ENCODE data around the gene EYA4. TPM values are rescaled to one million over a fixed set of nuclear protein-coding genes. Genes with fewer than 3 reads are reported as not detected.

Gene EYA4
- total and polyA plus RNA-seq, 2 of the 4 experiments (the other 2 are of a cell fraction), result 5.7 to 11.1 TPM

DNA sequence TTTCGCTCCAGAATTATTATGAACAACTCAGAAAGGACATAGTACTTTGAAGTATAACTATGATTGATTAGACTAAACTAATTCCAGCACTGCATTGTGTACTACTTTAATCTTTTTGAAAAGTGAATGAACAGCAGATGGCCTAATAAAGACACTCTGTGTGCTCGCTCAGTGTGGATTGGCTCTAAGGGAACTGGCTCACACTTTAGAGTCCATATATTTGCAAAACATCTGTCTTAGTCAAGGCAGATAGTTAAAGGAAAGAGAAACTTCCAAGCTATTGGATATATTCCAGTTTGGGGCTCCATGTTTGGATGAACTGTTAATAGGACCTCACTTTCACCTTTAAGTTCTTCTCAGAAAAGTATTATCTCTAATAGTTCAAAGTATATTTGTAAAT lies 218.9 kb downstream of the EYA4 start:
- intact Hi-C loops (cut with micrococcal nuclease) (no loop called here), in situ Hi-C loops (cut with MboI; ENCODE audit: low sequenced_read_pairs) (no loop called here), dilution Hi-C loops (cut with HindIII; ENCODE audit: low sequenced_read_pairs, unreplicated experiment) (no loop called here)
- ChIA-PET POLR2A (ENCODE audit: unreplicated experiment) (no interaction called here), CTCF (interaction anchor here (0.6 kb wide), 1 partner anchor 37 kb away, joined by 3 read pairs; no protein-coding TSS in a partner anchor)
- no peak overlapping the region for H2BK20ac ChIP-seq (ENCODE audit: low read depth, low read length)
- H3K9ac ChIP-seq (ENCODE audit: low read depth, low read length), result no peak overlapping the region
- H4K5ac ChIP-seq (ENCODE audit: low read depth, low read length), result no peak overlapping the region
- H3K56ac ChIP-seq (ENCODE audit: extremely low read depth, insufficient read depth, low read length), result no peak overlapping the region
- H2AK5ac ChIP-seq (ENCODE audit: low read depth, low read length), result no peak overlapping the region
- H3K27me3 ChIP-seq (ENCODE audit: control insufficient read depth, insufficient read depth, low read length), result no peaks in the 10 kb centered on the region
- ATAC-seq (ENCODE audit: low read depth) (no peak), DNase-seq (no peak)
- H2AK9ac ChIP-seq (replicated peaks; ENCODE audit: low read depth, low read length, poor library complexity), result no peak overlapping the region
- no peaks in the 10 kb centered on the region for H3K9me1 ChIP-seq (ENCODE audit: insufficient read depth, low read length)
- H4K20me1 ChIP-seq (ENCODE audit: insufficient read depth, low read length), result no peaks in the 10 kb centered on the region
- no peak overlapping the region for H2AFZ ChIP-seq (replicated peaks; ENCODE audit: low read length, poor library complexity)
- no peak overlapping the region for H3K18ac ChIP-seq (ENCODE audit: low read depth, low read length)
- no peak overlapping the region for H3K4me2 ChIP-seq (ENCODE audit: low read depth, low read length)
- no CpG with 5 or more reads among the region's 2 CpGs for WGBS, 2 experiments (ENCODE audit: extremely low coverage in 2 of 2, insufficient read length in 1 of 2)
- no peak overlapping the region for H4K91ac ChIP-seq (ENCODE audit: insufficient read depth, low read depth, low read length)
- H3K4me1 ChIP-seq (ENCODE audit: control insufficient read depth, insufficient read depth, low read length), result no peaks in the 10 kb centered on the region
- TF ChIP-seq RCOR1 (IDR thresholded peaks at IDR 0.05; ENCODE audit: insufficient replicate concordance, low read length) (no peak), MAFK (IDR thresholded peaks at IDR 0.05; ENCODE audit: low read depth, low read length) (no peak), MAZ (IDR thresholded peaks at IDR 0.05; ENCODE audit: borderline replicate concordance, low read depth, low read length) (no peak), RFX5 (IDR thresholded peaks at IDR 0.05; ENCODE audit: low read depth, low read length) (no peak)
- H3K23ac ChIP-seq (ENCODE audit: low read depth, low read length), result no peak overlapping the region
- no peaks in the 10 kb centered on the region for H3K79me1 ChIP-seq (ENCODE audit: low read depth in 1 of 2, low read length in 2 of 2)
- H3K4me3 ChIP-seq (ENCODE audit: insufficient read depth, low read depth, low read length), result no peak overlapping the region
- no peaks in the 10 kb centered on the region for H3K9me3 ChIP-seq (ENCODE audit: control insufficient read depth, insufficient read depth, low read length)
- no peak overlapping the region for H3K14ac ChIP-seq (replicated peaks; ENCODE audit: low read depth, low read length)
- peaks cover 13% of the 10 kb centered on the region for H3K36me3 ChIP-seq (ENCODE audit: control insufficient read depth, insufficient read depth, low read length)
- no TSS peak for BruUV-seq (replicated peaks)
- H3K27ac ChIP-seq (ENCODE audit: insufficient read depth, low read length), result no peak overlapping the region
- no peak overlapping the region for H2BK120ac ChIP-seq (ENCODE audit: low read depth, low read length)
- H4K8ac ChIP-seq (ENCODE audit: low read depth in 2 of 2, low read length in 2 of 2), result no peak overlapping the region
- H2BK15ac ChIP-seq (ENCODE audit: low read depth, low read length), result no peak overlapping the region
- no peak overlapping the region for H3K4ac ChIP-seq (ENCODE audit: low read depth, low read length)
- no peak overlapping the region for H2BK5ac ChIP-seq (ENCODE audit: low read depth, low read length, poor library complexity, severe bottlenecking)

All from IMR-90 (cell line).